ENCODE data around the gene NMU.
"Not testable (repeated sequence)": the region's sequence is repeated elsewhere in the genome, so short reads cannot be mapped to it uniquely, and the experiment has no call there.

The NMU gene

GRCh38 chr4:55635741-55636655 is at the start of gene NMU:
Gene NMU, minus strand, starts transcription at chr4:55636298. Its CDS starts 106 bp downstream, at chr4:55636192.
- DNase-seq = peak in 6 of 58 donors; percentile 1 to 16 (median 6)

- DNase-seq = no peak
Observed at GRCh38 chr4:55684276-55684675, 48.2 kb upstream of the NMU start.

DNA sequence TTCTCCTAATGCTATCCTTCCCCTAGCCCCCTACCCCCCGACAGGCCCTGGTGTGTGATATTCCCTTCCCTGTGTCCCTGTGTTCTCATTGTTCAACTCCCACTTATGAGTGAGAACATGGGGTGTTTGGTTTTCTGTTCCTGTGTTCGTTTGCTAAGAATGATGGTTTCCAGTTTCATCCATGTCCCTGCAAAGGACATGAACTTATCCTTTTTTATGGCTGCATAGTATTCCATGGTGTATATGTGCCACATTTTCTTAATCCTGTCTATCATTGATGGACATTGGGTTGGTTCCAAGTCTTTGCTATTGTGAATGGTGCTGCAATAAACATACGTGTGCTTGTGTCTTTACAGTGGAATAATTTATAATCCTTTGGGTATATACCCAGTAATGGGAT is 46.7 kb upstream of the NMU start:
- not testable (repeated sequence) for DNase-seq

- DNase-seq = no peak
Observed at GRCh38 chr4:55682295-55682694, 46.2 kb upstream of the NMU start.

- DNase-seq = no peak
Observed at GRCh38 chr4:55681430-55681829, 45.3 kb upstream of the NMU start.

GRCh38 chr4:55675196-55675793 is 39.2 kb upstream of the NMU start:
- no peak for DNase-seq

DNA sequence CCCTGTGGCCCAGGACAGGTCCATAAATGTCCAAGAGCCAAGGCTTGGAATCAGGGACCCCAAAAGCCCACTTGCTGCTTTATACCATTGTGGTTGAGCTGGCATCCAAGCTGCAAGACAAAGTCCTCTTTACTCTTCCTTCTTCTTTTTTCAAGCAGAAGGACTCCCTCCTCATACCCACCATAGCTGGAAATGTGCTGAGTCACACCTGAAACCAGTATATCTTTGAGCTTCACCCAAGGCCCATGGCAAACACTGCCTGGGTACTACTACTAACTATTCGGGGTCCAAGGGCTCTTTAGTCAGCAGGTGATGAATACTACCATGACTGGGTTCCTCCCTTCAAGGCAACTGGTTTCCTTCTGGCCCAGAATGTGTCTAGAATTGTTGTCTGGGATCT is 37.3 kb upstream of the NMU start:
- no peak for DNase-seq

DNA sequence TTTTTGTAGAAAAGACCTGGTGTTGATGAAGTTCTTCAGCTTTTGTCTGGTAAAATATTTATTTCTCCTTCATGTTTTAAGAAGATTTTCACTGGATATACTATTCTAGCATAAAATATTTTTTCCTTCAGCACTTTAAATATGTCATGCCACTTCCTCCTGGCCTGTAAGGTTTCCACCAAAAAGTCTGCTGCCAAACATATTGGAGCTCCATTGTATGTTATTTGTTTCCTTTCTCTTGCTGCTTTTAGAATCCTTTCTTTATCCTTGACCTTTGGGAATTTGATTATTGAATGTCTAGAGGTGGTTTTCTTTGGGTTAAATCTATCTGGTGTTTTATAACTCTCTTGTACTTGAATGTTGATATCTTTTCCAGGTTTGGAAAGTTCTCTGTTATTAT is 35.6 kb upstream of the NMU start:
- no peak for DNase-seq

GRCh38 chr4:55670695-55671094 is 34.6 kb upstream of the NMU start:
- no peak for DNase-seq

DNA sequence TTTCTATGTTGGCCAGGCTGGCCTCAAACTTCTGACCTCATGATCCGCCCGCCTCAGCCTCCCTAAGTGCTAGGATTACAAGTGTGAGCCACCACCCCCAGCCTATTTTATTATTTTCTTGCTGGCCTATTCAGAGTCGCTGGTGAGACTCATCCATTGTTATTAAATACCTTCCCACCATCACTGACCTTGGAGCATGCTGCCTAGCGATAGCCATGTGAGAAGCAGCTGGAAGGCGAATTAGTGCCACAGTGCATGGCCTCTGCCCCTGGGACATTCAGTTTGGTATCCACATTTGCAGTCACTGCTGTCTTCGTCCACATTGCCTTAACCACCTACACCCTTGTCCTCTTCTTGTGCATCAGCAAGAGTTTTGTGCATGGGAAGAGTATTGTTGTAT is 32.4 kb upstream of the NMU start:
- no peak for DNase-seq

- no peak for DNase-seq
Observed at GRCh38 chr4:55666535-55666934, 30.4 kb upstream of the NMU start.

GRCh38 chr4:55663145-55663544 is 27.0 kb upstream of the NMU start:
- DNase-seq = no peak

GRCh38 chr4:55661398-55662056 is 25.4 kb upstream of the NMU start:
- DNase-seq = no peak

- no peak for DNase-seq
Observed at GRCh38 chr4:55658657-55659056, 22.6 kb upstream of the NMU start.

DNA sequence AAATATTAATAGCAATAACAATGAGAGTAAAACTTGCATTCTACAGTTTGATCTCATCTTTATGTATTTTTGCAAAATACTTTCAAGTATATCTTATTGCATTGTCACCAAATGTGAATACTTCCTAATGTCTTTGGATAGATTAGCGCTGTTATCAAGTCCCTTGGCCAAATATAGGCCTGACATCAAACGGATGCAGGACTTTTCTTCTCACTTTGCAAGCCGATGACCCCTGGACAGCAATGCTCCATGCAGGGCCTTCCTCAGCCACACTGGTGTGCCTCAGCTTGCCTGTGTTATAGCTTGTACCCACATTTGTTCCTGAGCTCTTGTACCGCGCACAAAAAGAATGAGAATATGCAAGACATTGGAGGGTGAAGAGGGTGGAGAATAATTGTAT is 18.0 kb upstream of the NMU start:
- DNase-seq = no peak

GRCh38 chr4:55650483-55650882 is 14.4 kb upstream of the NMU start:
- DNase-seq = no peak

- no peak for DNase-seq
Observed at GRCh38 chr4:55637272-55637820, 1.2 kb upstream of the NMU start.

- no peak for DNase-seq
Observed at GRCh38 chr4:55636656-55636999, 530 bp upstream of the NMU start.

- DNase-seq = no peak
Observed at GRCh38 chr4:55635282-55635681, 816 bp downstream of the NMU start.

GRCh38 chr4:55634417-55635128 is 1.5 kb downstream of the NMU start:
- DNase-seq = no peak

GRCh38 chr4:55633903-55634302 is 2.2 kb downstream of the NMU start:
- no peak for DNase-seq

- DNase-seq = no peak
Observed at GRCh38 chr4:55625835-55626234, 10.3 kb downstream of the NMU start.

Data from anterior cingulate cortex (tissue), 58 donors.